HepG2 (cell line): Measurements from ENCODE around the gene CHMP1A. TPM values are rescaled to one million over a fixed set of nuclear protein-coding genes. Genes with fewer than 3 reads are reported as not detected.
A peak's percentile ranks its signal among the peaks of the same experiment; 100 is the strongest.

Experiments
- ASH2L ChIP-seq: fragments of 300-600, 200-600 bp; sonication (generic); IDR thresholded peaks from 2 replicates; pipeline ENCODE4 v1.7.0; 2017; ENCODE audit warnings: low read depth, mild to moderate bottlenecking, moderate library complexity, mixed read lengths, low read length; ENCODE audit not compliant: insufficient read length
- ATF5 ChIP-seq: sonication (generic); formaldehyde crosslinking; IDR thresholded peaks from 2 replicates; pipeline ENCODE4 v1.4.0; 2020; ENCODE audit warnings: mild to moderate bottlenecking, low read depth, missing genetic modification reagents
- EEA1 ChIP-seq: sonication (generic); formaldehyde crosslinking; IDR thresholded peaks from 2 replicates; pipeline ENCODE4 v1.5.1; 2020; ENCODE audit warnings: mild to moderate bottlenecking, missing genetic modification reagents, borderline replicate concordance
- FOXM1 ChIP-seq: sonication (generic); formaldehyde crosslinking; IDR thresholded peaks from 2 replicates; pipeline ENCODE4 v1.5.0; 2020; ENCODE audit warnings: missing genetic modification reagents
- HHEX ChIP-seq: IDR thresholded peaks from 2 replicates; pipeline ENCODE4 v1.6.1; 2016; ENCODE audit warnings: control low read depth
- HOMEZ ChIP-seq: IDR thresholded peaks from 2 replicates; pipeline ENCODE4 v1.6.1; 2016; ENCODE audit warnings: low read depth
- MAF1 ChIP-seq: sonication (generic); formaldehyde crosslinking; IDR thresholded peaks from 2 replicates; pipeline ENCODE4 v1.5.0; 2020; ENCODE audit warnings: missing genetic modification reagents, borderline replicate concordance
- MYNN ChIP-seq: sonication (generic); formaldehyde crosslinking; IDR thresholded peaks from 2 replicates; pipeline ENCODE4 v1.4.0; 2020; ENCODE audit warnings: mild to moderate bottlenecking, low read depth, missing genetic modification reagents
- NAIF1 ChIP-seq: sonication (generic); formaldehyde crosslinking; IDR thresholded peaks from 2 replicates; pipeline ENCODE4 v1.5.0; 2020; ENCODE audit warnings: mild to moderate bottlenecking, missing genetic modification reagents, borderline replicate concordance
- NCOA5 ChIP-seq: sonication (generic); formaldehyde crosslinking; IDR thresholded peaks from 2 replicates; pipeline ENCODE4 v1.4.0; 2020; ENCODE audit warnings: missing genetic modification reagents
- NPAS2 ChIP-seq: sonication (generic); formaldehyde crosslinking; IDR thresholded peaks from 2 replicates; pipeline ENCODE4 v1.8.0; 2022; ENCODE audit warnings: mild to moderate bottlenecking, missing genetic modification reagents, borderline replicate concordance
- POGK ChIP-seq: sonication (generic); formaldehyde crosslinking; conservative IDR thresholded peaks from 2 replicates; pipeline ENCODE4 v1.8.0; 2022; ENCODE audit warnings: mild to moderate bottlenecking, moderate library complexity, missing genetic modification reagents
- RAD21 ChIP-seq: fragments of 450-650 bp; formaldehyde crosslinking; IDR thresholded peaks from 2 replicates; pipeline ENCODE4 v1.5.0; 2020; ENCODE audit warnings: mild to moderate bottlenecking
- SMAD9 ChIP-seq: sonication (generic); formaldehyde crosslinking; IDR thresholded peaks from 2 replicates; pipeline ENCODE4 v1.5.1; 2020; ENCODE audit warnings: mild to moderate bottlenecking, missing genetic modification reagents
- TOPORS ChIP-seq: sonication (generic); formaldehyde crosslinking; IDR thresholded peaks from 2 replicates; pipeline ENCODE4 v1.8.0; 2023; ENCODE audit warnings: mild to moderate bottlenecking, missing genetic modification reagents
- USF2 ChIP-seq, 2 experiments: sonication (generic) in 1 of 2; formaldehyde crosslinking in 1 of 2; IDR thresholded peaks; 2 replicates each; pipeline versions ENCODE4 v1.5.1 to v1.6.1; 2011 to 2020; ENCODE audit warnings: borderline replicate concordance in 1 of 2, low read depth in 1 of 2, low read length in 1 of 2, mild to moderate bottlenecking in 1 of 2, missing genetic modification reagents in 1 of 2, moderate library complexity in 1 of 2
- ZNF17 ChIP-seq: sonication (generic); formaldehyde crosslinking; IDR thresholded peaks from 2 replicates; pipeline ENCODE4 v1.5.0; 2020; ENCODE audit warnings: mild to moderate bottlenecking, missing genetic modification reagents
- ZNF180 ChIP-seq: sonication (generic); formaldehyde crosslinking; IDR thresholded peaks from 2 replicates; pipeline ENCODE4 v1.4.0; 2020; ENCODE audit warnings: low read depth, missing genetic modification reagents, borderline replicate concordance
- ZNF230 ChIP-seq: sonication (generic); formaldehyde crosslinking; IDR thresholded peaks from 2 replicates; pipeline ENCODE4 v1.4.0; 2020; ENCODE audit warnings: mild to moderate bottlenecking, missing genetic modification reagents
- ZNF501 ChIP-seq: sonication (generic); formaldehyde crosslinking; IDR thresholded peaks from 2 replicates; pipeline ENCODE4 v1.5.1; 2020; ENCODE audit warnings: mild to moderate bottlenecking, moderate library complexity, missing genetic modification reagents
- ZNF558 ChIP-seq: sonication (generic); formaldehyde crosslinking; IDR thresholded peaks from 2 replicates; pipeline ENCODE4 v1.9.0; 2022; ENCODE audit warnings: mild to moderate bottlenecking, missing genetic modification reagents, borderline replicate concordance
- ZNF569 ChIP-seq: sonication (generic); formaldehyde crosslinking; IDR thresholded peaks from 2 replicates; pipeline ENCODE4 v1.5.0; 2020; ENCODE audit warnings: mild to moderate bottlenecking, missing genetic modification reagents, moderate library complexity, borderline replicate concordance
- ZNF619 ChIP-seq: sonication (generic); formaldehyde crosslinking; IDR thresholded peaks from 2 replicates; pipeline ENCODE4 v1.4.0; 2020; ENCODE audit warnings: mild to moderate bottlenecking, missing genetic modification reagents
- ZNF670 ChIP-seq: sonication (generic); formaldehyde crosslinking; IDR thresholded peaks from 2 replicates; pipeline ENCODE4 v1.8.0; 2022; ENCODE audit warnings: mild to moderate bottlenecking, missing genetic modification reagents, borderline replicate concordance
- ZNF7 ChIP-seq: IDR thresholded peaks from 2 replicates; pipeline ENCODE4 v1.6.1; 2016; ENCODE audit warnings: missing biosample characterization, missing genetic modification reagents
- polyA plus RNA-seq, 8 experiments: library from polyadenylated mRNA; depleted of rRNA in 3 of 8; stranded (reverse) in 7 of 8; unstranded in 1 of 8; fragments of >200 nt; fragmentation: Illumina TruSeq in 4 of 8; extraction: Trizol in 4 of 8; gene quantifications; 2 replicates each; pipeline versions ENCODE4 v1.2.1 to v1.2.3, GENCODE V29; 2011 to 2016; ENCODE audit warnings: low read depth in 4 of 8, missing spikeins in 1 of 8, mixed read lengths in 1 of 8; ENCODE audit not compliant: insufficient read depth in 1 of 8
- total RNA-seq, 5 experiments: library from RNA; depleted of rRNA; stranded (reverse); fragments of >200 nt; fragmentation: Illumina TruSeq; extraction: Trizol; gene quantifications; 2 replicates each; pipeline ENCODE4 v1.2.3, GENCODE V29; 2016; ENCODE audit warnings: low read depth in 1 of 5

The CHMP1A gene
- total and polyA plus RNA-seq, 2 of the 13 experiments (the other 11 are each of a cell fraction or from before 2014, with no cell fraction given): 69.4 to 73.3 TPM

GRCh38 chr16:89623511-89624261 lies 33.8 kb downstream of the CHMP1A start (continued):
- no peak for TF ChIP-seq POGK (CRISPR knock-in tag)
- TF ChIP-seq SMAD9 (CRISPR knock-in tag): no peak
- TF ChIP-seq TOPORS (CRISPR knock-in tag): 0 out of 2 replicates have a peak, but pooled peaks have one; percentile 53
- TF ChIP-seq EEA1: no peak
- TF ChIP-seq ZNF230 (CRISPR knock-in tag): no peak
- TF ChIP-seq ZNF558 (CRISPR knock-in tag): no peak
- TF ChIP-seq NCOA5 (CRISPR knock-in tag): no peak
- no peak for TF ChIP-seq MYNN
- no peak for TF ChIP-seq NPAS2 (CRISPR knock-in tag)
- TF ChIP-seq RAD21 (CRISPR knock-in tag): no peak
- TF ChIP-seq ZNF569 (CRISPR knock-in tag): no peak
- no peak for TF ChIP-seq ZNF7 (CRISPR knock-in tag)
- no peak for TF ChIP-seq HOMEZ (CRISPR knock-in tag)
- no peak for TF ChIP-seq NAIF1 (CRISPR knock-in tag)
- TF ChIP-seq ZNF180: no peak
- TF ChIP-seq ATF5 (CRISPR knock-in tag): no peak
- TF ChIP-seq MAF1 (CRISPR knock-in tag): no peak
- TF ChIP-seq USF2 (IDR thresholded peaks at IDR 0.05; ENCODE audit: low read depth, low read length): no peak
- TF ChIP-seq USF2 (CRISPR knock-in tag; IDR thresholded peaks at IDR 0.05; ENCODE audit: borderline replicate concordance): no peak
- no peak for TF ChIP-seq ZNF670 (CRISPR knock-in tag)
- TF ChIP-seq ZNF17 (CRISPR knock-in tag): no peak
- no peak for TF ChIP-seq FOXM1 (CRISPR knock-in tag)
- no peak for TF ChIP-seq ASH2L
- no peak for TF ChIP-seq HHEX (CRISPR knock-in tag)
- TF ChIP-seq ZNF501 (CRISPR knock-in tag): no peak
- TF ChIP-seq ZNF619: no peak
